Neuronal stem cell (in vitro differentiated cells): ENCODE measurements around the gene HRH3.

Experiments used
- DNase-seq: peaks from one replicate; pipeline ENCODE4 v3.0.0-alpha.2; 2013; ENCODE audit warnings: low spot score
- H2AFZ ChIP-seq: one replicate; pipeline ENCODE4 v1.6.1; 2013; ENCODE audit warnings: mild to moderate bottlenecking, low read length, inconsistent platforms
- H2AK5ac ChIP-seq: 2 replicates; pipeline ENCODE4 v1.6.1; 2013; ENCODE audit warnings: low read depth, mild to moderate bottlenecking, inconsistent platforms, low read length, moderate library complexity, mixed read lengths
- H2BK120ac ChIP-seq: 2 replicates; pipeline ENCODE4 v1.6.1; 2013; ENCODE audit warnings: low read depth, mild to moderate bottlenecking, inconsistent platforms, low read length, moderate library complexity, mixed read lengths
- H2BK12ac ChIP-seq: one replicate; pipeline ENCODE4 v1.6.1; 2013; ENCODE audit warnings: low read length, inconsistent platforms
- H2BK15ac ChIP-seq: 2 replicates; pipeline ENCODE4 v1.6.1; 2013; ENCODE audit warnings: mild to moderate bottlenecking, low read length, inconsistent platforms, mixed read lengths
- H2BK5ac ChIP-seq: one replicate; pipeline ENCODE4 v1.6.1; 2013; ENCODE audit warnings: inconsistent platforms, mild to moderate bottlenecking, low read length, moderate library complexity
- H3K14ac ChIP-seq: one replicate; pipeline ENCODE4 v1.6.1; 2013; ENCODE audit warnings: low read length, inconsistent platforms
- H3K18ac ChIP-seq: 2 replicates; pipeline ENCODE4 v1.6.1; 2013; ENCODE audit warnings: low read length, inconsistent platforms
- H3K23ac ChIP-seq: 2 replicates; pipeline ENCODE4 v1.6.1; 2013; ENCODE audit warnings: low read depth, mild to moderate bottlenecking, mixed read lengths, low read length, inconsistent platforms; ENCODE audit not compliant: poor library complexity
- H3K27ac ChIP-seq: replicated peaks from 3 replicates; pipeline ENCODE4 v1.5.1; 2013; ENCODE audit warnings: low read length, inconsistent platforms
- H3K27me3 ChIP-seq, 3 experiments: 2 replicates each; pipeline ENCODE4 v1.6.1; 2013; ENCODE audit warnings: low read length in 3 of 3, mild to moderate bottlenecking in 2 of 3, inconsistent platforms in 1 of 3, low read depth in 1 of 3, mixed read lengths in 1 of 3, moderate library complexity in 1 of 3; ENCODE audit not compliant: control insufficient read depth in 3 of 3, insufficient read depth in 3 of 3
- H3K36me3 ChIP-seq, 2 donors: replicated peaks in 1 of 2; 2 replicates each; pipeline ENCODE4 v1.6.1; 2013; ENCODE audit warnings: low read length in 2 of 2; ENCODE audit not compliant: control insufficient read depth in 2 of 2, insufficient read depth in 2 of 2
- H3K4ac ChIP-seq: 2 replicates; pipeline ENCODE4 v1.6.1; 2013; ENCODE audit warnings: inconsistent platforms, mild to moderate bottlenecking, low read length, moderate library complexity
- H3K4me1 ChIP-seq, 2 donors: 1 replicate in 1 of 2; 2 replicates in 1 of 2; pipeline ENCODE4 v1.6.1; 2013; ENCODE audit warnings: low read length in 2 of 2, low read depth in 1 of 2; ENCODE audit not compliant: control insufficient read depth in 2 of 2, insufficient read depth in 1 of 2
- H3K4me2 ChIP-seq: one replicate; pipeline ENCODE4 v1.6.1; 2013; ENCODE audit warnings: mild to moderate bottlenecking, low read length, inconsistent platforms; ENCODE audit not compliant: insufficient read depth, poor library complexity, severe bottlenecking
- H3K4me3 ChIP-seq, 2 donors: 2 replicates each; pipeline ENCODE4 v1.5.1; 2013; ENCODE audit warnings: low read length in 2 of 2, mild to moderate bottlenecking in 2 of 2, inconsistent platforms in 1 of 2, moderate library complexity in 1 of 2
- H3K79me1 ChIP-seq: one replicate; pipeline ENCODE4 v1.6.1; 2013; ENCODE audit warnings: low read depth, mild to moderate bottlenecking, inconsistent platforms, low read length, moderate library complexity
- H3K9ac ChIP-seq: one replicate; pipeline ENCODE4 v1.6.1; 2013; ENCODE audit warnings: mild to moderate bottlenecking, low read depth, low read length, inconsistent platforms; ENCODE audit not compliant: poor library complexity
- H3K9me3 ChIP-seq, 2 donors: replicated peaks in 1 of 2; 2 replicates each; pipeline versions ENCODE3 to v1.6.1; 2013; ENCODE audit warnings: low read length in 2 of 2, mild to moderate bottlenecking in 2 of 2, inconsistent platforms in 1 of 2, low read depth in 1 of 2, mixed read lengths in 1 of 2, moderate library complexity in 1 of 2; ENCODE audit not compliant: control insufficient read depth in 2 of 2, insufficient read depth in 1 of 2
- H4K8ac ChIP-seq: one replicate; pipeline ENCODE4 v1.6.1; 2013; ENCODE audit warnings: low read depth, mild to moderate bottlenecking, inconsistent platforms, low read length, moderate library complexity
- H4K91ac ChIP-seq: one replicate; pipeline ENCODE4 v1.6.1; 2013; ENCODE audit warnings: low read length, low read depth, mild to moderate bottlenecking, inconsistent platforms; ENCODE audit not compliant: poor library complexity
- WGBS, 2 donors: extraction: QIAGEN DNeasy Blood & Tissue Kit; methylation state at CpG; one replicate each; pipeline ENCODE4 v1.1.7; 2013; ENCODE audit warnings: missing lambda C conversion rate in 2 of 2, mixed read lengths in 1 of 2; ENCODE audit not compliant: insufficient read length in 2 of 2, insufficient replicate concordance in 1 of 2; ENCODE audit errors: extremely low coverage in 2 of 2; 5-methylcytosine and 5-hydroxymethylcytosine counted together

HRH3 gene

DNA sequence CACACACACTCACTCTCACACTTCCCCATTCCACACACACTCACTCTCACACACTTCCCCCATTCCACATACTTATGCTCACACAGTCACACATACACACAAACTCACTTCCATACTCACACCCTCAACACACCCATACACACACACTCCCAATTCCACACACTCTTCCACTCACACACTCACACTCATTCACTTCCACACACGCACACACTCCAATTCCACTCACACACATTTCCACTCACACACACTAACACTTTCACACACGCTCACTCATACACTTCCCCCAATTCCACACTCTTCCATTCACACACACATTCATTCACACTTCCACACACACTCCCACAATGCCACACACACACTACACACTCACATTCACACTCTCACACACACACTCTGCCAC lies 10.2 kb upstream of the HRH3 start:
- H3K23ac ChIP-seq, result peak overlapping the region; percentile 16
- no peak overlapping the region for H2AK5ac ChIP-seq
- H3K27ac ChIP-seq, result no peak overlapping the region
- no peak overlapping the region for H2AFZ ChIP-seq
- peaks cover 0 to 27% (median 0%) of the 10 kb centered on the region in 3 experiments for H3K27me3 ChIP-seq
- peak overlapping the region in 1 of 2 donors; percentile 49 for H3K4me3 ChIP-seq
- H3K4ac ChIP-seq, result peak overlapping the region; percentile 8
- H2BK15ac ChIP-seq, result no peak overlapping the region
- H3K9me3 ChIP-seq, result peaks cover 0 to 7% of the 10 kb centered on the region in 2 donors
- H4K91ac ChIP-seq, result no peak overlapping the region
- no peak overlapping the region for H3K18ac ChIP-seq
- H2BK5ac ChIP-seq, result no peak overlapping the region
- no peaks in the 10 kb centered on the region for H3K36me3 ChIP-seq
- H3K4me2 ChIP-seq, result no peak overlapping the region
- no peak overlapping the region for H3K14ac ChIP-seq
- no peaks in the 10 kb centered on the region for H3K79me1 ChIP-seq
- 100% methylated on average over 2 of the region's 2 CpGs for WGBS, 2 donors
- DNase-seq, result no peak
- H4K8ac ChIP-seq, result no peak overlapping the region
- peak overlapping the region; percentile 77 for H3K9ac ChIP-seq
- H2BK12ac ChIP-seq, result no peak overlapping the region
- no peak overlapping the region for H2BK120ac ChIP-seq
- H3K4me1 ChIP-seq, result peaks cover 10 to 14% of the 10 kb centered on the region in 2 donors

DNA sequence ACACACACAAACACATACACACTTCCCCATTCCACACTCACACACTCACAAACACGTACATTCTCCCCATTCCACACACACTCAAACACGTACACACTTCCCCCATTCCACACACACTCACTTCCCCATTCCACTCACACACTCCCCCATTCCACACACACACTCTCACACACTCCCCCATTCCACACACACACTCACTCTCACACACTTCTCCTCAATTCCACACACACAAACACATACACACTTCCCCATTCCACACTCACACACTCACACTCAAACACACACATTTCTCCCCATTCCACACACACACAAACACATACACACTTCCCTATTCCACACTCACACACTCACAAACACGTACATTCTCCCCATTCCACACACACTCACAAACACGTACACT lies 9.6 kb upstream of the HRH3 start:
- Histone ChIP-seq H2AFZ (no peak overlapping the region), H3K27me3 (peaks cover 0 to 33% (median 0%) of the 10 kb centered on the region in 3 experiments), H3K4me2 (no peak overlapping the region), H4K91ac (peak overlapping the region; percentile 34), H2AK5ac (no peak overlapping the region), H3K14ac (no peak overlapping the region), H3K4ac (no peak overlapping the region), H2BK15ac (no peak overlapping the region), H3K9me3 (peaks cover 0 to 7% of the 10 kb centered on the region in 2 donors), H2BK120ac (no peak overlapping the region), H3K79me1 (no peaks in the 10 kb centered on the region), H2BK5ac (no peak overlapping the region), H3K27ac (no peak overlapping the region), H4K8ac (no peak overlapping the region), H3K4me3 (peak overlapping the region in 1 of 2 donors; percentile 56), H3K36me3 (no peaks in the 10 kb centered on the region), H3K4me1 (peaks cover 5 to 8% of the 10 kb centered on the region in 2 donors), H2BK12ac (no peak overlapping the region), H3K9ac (peak overlapping the region; percentile 51), H3K23ac (no peak overlapping the region), H3K18ac (no peak overlapping the region)
- WGBS, 2 donors, result 100% methylated on average over 4 of the region's 4 CpGs
- no peak for DNase-seq

DNA sequence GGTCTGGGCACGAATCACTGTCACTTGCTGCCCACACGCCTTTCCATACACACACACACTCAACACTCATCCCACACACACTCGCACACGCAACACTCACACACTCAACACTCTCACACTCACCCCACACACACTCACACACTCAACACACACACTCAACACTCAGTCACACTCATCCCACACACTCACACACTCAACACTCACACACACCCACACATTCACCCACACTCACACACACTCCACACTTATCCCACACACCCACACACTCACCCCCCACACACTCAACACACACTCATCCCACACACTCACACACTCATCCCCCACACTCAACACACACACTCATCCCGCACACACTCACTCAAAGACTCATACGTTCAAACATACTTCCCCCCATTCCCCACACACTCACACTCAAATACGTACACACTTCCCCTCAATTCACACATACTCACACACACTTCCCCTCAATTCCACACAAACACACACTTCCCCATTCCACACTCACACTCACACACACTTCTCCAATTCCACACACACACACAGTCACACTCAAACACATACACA lies 9.0 kb upstream of the HRH3 start:
- DNase-seq, result no peak
- no peak overlapping the region for H3K27ac ChIP-seq
- 100% methylated on average over 5 of the region's 7 CpGs for WGBS, 2 donors
- H3K4ac ChIP-seq, result no peak overlapping the region
- no peak overlapping the region for H4K91ac ChIP-seq
- H3K18ac ChIP-seq, result no peak overlapping the region
- no peaks in the 10 kb centered on the region for H3K79me1 ChIP-seq
- no peak overlapping the region for H3K9ac ChIP-seq
- no peak overlapping the region for H2BK120ac ChIP-seq
- peaks cover 0 to 7% of the 10 kb centered on the region in 2 donors for H3K9me3 ChIP-seq
- no peak overlapping the region for H4K8ac ChIP-seq
- no peak overlapping the region for H2AFZ ChIP-seq
- H3K27me3 ChIP-seq, result peaks cover 0 to 39% (median 0%) of the 10 kb centered on the region in 3 experiments
- no peak overlapping the region for H2BK15ac ChIP-seq
- no peak overlapping the region for H3K14ac ChIP-seq
- peak overlapping the region in 1 of 2 donors; percentile 67 for H3K4me3 ChIP-seq
- no peaks in the 10 kb centered on the region for H3K36me3 ChIP-seq
- H3K23ac ChIP-seq, result no peak overlapping the region
- H2BK5ac ChIP-seq, result no peak overlapping the region
- peak overlapping the region; percentile 2 for H2BK12ac ChIP-seq
- H3K4me1 ChIP-seq, result peaks cover 2 to 5% of the 10 kb centered on the region in 2 donors
- H3K4me2 ChIP-seq, result no peak overlapping the region
- no peak overlapping the region for H2AK5ac ChIP-seq

DNA sequence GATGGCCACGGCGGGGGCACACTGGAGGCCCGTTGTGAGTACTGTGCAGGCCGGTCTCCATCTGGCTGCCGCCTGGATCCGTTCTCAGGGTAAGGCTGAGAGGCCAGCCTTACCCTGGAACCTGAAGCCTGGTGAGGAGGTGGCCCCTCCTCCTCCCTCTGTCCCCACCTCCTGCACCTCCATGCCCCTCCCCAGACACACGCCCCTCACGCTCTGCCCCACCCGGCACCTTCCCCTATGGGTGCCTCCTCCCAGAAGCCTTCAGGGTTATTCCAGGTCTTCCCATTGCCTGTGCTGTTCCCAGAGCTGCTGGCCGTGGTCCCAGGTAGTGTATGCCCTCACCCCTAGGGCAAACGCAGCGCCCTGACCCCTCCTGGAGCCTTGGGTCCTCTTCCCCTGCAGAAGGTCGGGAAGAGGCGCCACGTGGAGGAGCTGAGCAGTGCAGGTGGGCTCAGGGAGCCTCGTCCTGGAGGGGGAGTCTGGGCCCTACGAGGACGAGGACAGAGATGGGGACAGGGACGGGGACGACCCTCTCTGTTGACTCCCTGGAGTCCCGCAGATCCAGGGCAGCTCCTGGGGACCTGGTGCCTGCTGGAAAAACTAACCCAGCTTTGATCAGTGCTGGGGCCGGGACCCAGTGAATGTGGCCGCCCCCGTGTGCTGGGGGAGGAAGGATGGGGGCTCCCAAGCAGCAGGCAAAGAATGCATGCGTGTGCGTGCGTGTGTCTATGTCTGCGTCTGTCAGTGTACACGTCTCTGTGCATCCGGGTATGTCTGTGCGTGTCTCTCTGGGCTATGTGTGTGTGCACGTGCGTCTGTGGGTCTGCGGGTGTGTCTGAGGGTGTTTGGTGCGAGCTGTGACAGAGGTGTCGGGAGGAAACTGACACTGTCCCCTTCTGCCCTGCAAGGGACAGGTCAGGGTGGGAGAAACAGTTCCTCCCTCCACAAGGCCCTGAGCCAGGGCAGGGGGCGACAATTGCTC lies 8.2 kb upstream of the HRH3 start:
- no peak for DNase-seq
- H3K18ac ChIP-seq, result peak overlapping the region; percentile 92
- H2BK5ac ChIP-seq, result peak overlapping the region; percentile 89

More for the DNA sequence above, 8.2 kb upstream of the HRH3 start:
- Histone ChIP-seq H3K23ac (peak overlapping the region; percentile 83), H3K4me3 (peak overlapping the region in 1 of 2 donors; percentile 67), H3K9ac (peak overlapping the region; percentile 40), H3K36me3 (no peaks in the 10 kb centered on the region), H4K91ac (no peak overlapping the region), H2BK15ac (peak overlapping the region; percentile 99), H2AK5ac (peak overlapping the region; percentile 94), H3K27me3 (peaks cover 0 to 47% (median 0%) of the 10 kb centered on the region in 3 experiments), H3K4me2 (no peak overlapping the region), H4K8ac (no peak overlapping the region), H3K4ac (no peak overlapping the region), H3K4me1 (peaks cover 2 to 5% of the 10 kb centered on the region in 2 donors), H2BK120ac (no peak overlapping the region), H2BK12ac (peak overlapping the region; percentile 69), H3K14ac (peak overlapping the region; percentile 92), H3K27ac (no peak overlapping the region), H3K9me3 (peaks cover 0 to 7% of the 10 kb centered on the region in 2 donors), H3K79me1 (no peaks in the 10 kb centered on the region), H2AFZ (no peak overlapping the region)
- no CpG with 5 or more reads among the region's 37 CpGs for WGBS, 2 donors
